ENCODE data around the gene COX18. TPM values are rescaled to one million over a fixed set of nuclear protein-coding genes. Genes with fewer than 3 reads are reported as not detected.

COX18 gene
- total RNA-seq, 1 donor from 2014 or later: 11.8 TPM

DNA sequence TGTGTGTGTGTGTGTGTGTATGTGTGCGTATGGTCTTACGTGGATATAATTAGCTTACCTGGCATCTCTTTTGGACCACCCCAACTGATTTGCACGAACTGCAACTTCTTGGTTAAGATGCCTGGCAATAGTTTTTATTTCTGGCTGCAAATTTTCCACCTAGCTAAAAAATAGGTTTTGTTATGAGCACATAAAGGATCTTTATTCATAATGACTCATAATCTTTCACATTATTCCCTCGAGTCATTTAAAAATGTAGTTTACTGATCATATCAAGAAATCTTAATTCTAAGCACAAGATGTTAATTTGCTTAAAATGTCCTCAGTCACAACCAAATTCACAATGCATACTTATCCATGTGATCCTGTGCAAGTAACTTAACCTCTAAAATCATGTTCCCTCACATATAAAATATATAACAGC is 1.5 kb downstream of the COX18 start:
- intact Hi-C loops (cut with DNase I): no loop called here

DNA sequence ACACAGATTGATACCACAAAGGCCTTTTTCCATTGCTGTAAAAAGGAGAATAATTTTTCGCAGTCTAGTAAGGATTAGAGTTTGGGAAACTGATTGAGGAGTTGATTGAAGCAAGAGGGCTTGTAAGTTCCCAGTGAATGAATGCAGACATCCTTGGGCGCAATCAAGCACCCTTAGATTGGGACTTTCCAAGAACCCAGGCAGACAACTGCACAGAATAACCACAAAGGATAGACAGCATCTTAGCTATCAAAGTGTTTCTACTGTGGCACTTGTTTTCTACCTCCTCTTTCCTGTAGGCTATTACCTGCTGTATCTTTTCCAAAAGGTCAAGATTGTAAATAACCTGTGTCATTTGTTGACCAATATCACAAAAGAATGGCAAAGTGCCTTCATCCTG is 2.6 kb downstream of the COX18 start:
- intact Hi-C loops (cut with DNase I): no loop called here
- DNase-seq (no peak), ATAC-seq (no peak)
- no peaks in the 10 kb centered on the region for H3K27me3 ChIP-seq (ENCODE audit: low read depth)
- H3K36me3 ChIP-seq: peaks cover 37% of the 10 kb centered on the region
- TF ChIP-seq, protein P1, sequence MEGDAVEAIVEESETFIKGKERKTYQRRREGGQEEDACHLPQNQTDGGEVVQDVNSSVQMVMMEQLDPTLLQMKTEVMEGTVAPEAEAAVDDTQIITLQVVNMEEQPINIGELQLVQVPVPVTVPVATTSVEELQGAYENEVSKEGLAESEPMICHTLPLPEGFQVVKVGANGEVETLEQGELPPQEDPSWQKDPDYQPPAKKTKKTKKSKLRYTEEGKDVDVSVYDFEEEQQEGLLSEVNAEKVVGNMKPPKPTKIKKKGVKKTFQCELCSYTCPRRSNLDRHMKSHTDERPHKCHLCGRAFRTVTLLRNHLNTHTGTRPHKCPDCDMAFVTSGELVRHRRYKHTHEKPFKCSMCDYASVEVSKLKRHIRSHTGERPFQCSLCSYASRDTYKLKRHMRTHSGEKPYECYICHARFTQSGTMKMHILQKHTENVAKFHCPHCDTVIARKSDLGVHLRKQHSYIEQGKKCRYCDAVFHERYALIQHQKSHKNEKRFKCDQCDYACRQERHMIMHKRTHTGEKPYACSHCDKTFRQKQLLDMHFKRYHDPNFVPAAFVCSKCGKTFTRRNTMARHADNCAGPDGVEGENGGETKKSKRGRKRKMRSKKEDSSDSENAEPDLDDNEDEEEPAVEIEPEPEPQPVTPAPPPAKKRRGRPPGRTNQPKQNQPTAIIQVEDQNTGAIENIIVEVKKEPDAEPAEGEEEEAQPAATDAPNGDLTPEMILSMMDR (IDR thresholded peaks at IDR 0.05): no peak
- no peak overlapping the region for H3K27ac ChIP-seq
- peaks cover 32% of the 10 kb centered on the region for H3K4me1 ChIP-seq
- no peak overlapping the region for H3K4me3 ChIP-seq
- H3K9me3 ChIP-seq: no peaks in the 10 kb centered on the region

More for the DNA sequence above, 1.5 kb downstream of the COX18 start:
- TF ChIP-seq, protein P1 (IDR thresholded peaks at IDR 0.05): no peak
- H3K4me3 ChIP-seq: peak overlapping the region; percentile 87
- H3K4me1 ChIP-seq: peaks cover 32% of the 10 kb centered on the region
- DNase-seq (no peak), ATAC-seq (no peak)
- peaks cover 28% of the 10 kb centered on the region for H3K36me3 ChIP-seq
- H3K27ac ChIP-seq: peak overlapping the region; percentile 98
- no peaks in the 10 kb centered on the region for H3K9me3 ChIP-seq
- H3K27me3 ChIP-seq (ENCODE audit: low read depth): no peaks in the 10 kb centered on the region

DNA sequence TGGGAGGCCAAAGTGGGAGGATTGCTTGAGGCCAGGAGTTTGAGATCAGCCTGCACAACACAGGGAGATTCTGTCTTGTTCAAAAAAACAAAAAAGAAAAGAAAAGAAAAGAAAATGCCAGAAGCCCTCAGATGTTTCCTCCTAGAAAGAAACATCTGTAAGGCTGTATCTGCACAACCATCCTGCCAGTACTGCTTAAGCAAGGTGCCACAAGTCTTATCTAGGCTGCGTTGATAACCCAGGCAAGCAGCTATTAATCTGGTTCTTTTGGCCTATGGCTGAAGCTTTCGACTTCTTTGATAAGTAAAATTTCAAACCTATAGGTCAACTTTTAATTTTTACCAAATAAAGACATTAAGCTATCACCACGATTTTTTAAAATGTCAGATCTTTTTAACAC is 3.1 kb downstream of the COX18 start:
- H3K27me3 ChIP-seq (ENCODE audit: low read depth): no peaks in the 10 kb centered on the region
- no peak overlapping the region for H3K27ac ChIP-seq
- H3K4me1 ChIP-seq: peaks cover 32% of the 10 kb centered on the region
- peaks cover 42% of the 10 kb centered on the region for H3K36me3 ChIP-seq
- DNase-seq (no peak), ATAC-seq (no peak)
- intact Hi-C loops (cut with DNase I): no loop called here
- TF ChIP-seq, protein P1 (IDR thresholded peaks at IDR 0.05): no peak
- H3K9me3 ChIP-seq: no peaks in the 10 kb centered on the region
- no peak overlapping the region for H3K4me3 ChIP-seq

DNA sequence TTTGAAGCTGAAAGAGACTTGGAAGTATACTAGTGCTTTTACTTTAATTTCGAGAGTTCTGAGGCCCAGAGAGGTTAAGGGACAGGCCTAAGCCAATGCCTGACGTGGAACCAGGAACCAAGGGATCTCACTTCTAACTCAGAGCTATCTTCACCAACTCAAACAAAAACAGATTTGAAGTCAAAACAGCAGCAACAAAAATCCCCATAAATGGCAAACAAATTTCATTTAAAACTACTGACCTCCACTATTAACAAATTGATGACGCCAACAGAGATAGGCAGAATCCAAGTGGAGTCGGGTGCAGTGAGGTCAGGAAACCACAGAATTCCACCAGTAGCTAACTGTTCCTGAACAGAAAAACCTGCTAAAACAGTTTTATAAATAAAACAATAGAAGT is 5.0 kb downstream of the COX18 start:
- Histone ChIP-seq H3K36me3 (peaks cover 59% of the 10 kb centered on the region), H3K9me3 (no peaks in the 10 kb centered on the region), H3K4me3 (no peak overlapping the region), H3K27ac (no peak overlapping the region), H3K4me1 (peaks cover 25% of the 10 kb centered on the region), H3K27me3 (ENCODE audit: low read depth) (no peaks in the 10 kb centered on the region)
- intact Hi-C loops (cut with DNase I): no loop called here
- TF ChIP-seq, protein P1 (IDR thresholded peaks at IDR 0.05): no peak
- no peak for ATAC-seq
- no peak for DNase-seq

DNA sequence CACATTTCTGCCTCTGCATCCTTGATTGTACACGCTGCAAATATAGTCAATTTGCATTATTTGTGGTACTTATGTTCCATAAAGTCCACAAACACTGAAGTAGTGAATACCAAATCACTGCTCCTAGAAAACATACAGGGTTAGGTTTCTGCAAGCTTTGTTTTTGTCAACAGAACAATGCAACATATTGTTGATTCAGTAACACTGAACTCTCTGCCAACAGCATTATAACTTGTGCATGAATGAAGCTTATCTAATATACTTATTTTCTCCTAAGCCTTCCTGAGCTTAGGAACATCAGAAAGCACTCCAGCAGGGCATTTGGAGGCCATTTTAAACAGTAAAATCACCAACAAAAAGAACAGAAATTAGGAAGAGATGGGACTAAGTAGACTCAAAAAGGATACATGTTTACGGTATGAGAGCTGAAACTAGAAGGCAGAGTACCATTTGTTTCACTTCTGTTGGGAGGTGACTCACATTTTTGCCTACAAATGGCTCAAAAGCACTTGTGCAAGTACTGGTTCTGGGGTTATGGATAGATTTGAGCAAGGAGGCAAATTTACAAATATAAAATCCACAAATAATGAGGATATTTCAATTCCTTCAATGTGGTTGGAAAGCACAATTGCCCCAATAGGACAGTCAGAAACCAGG is 14.1 kb downstream of the COX18 start:
- TF ChIP-seq, protein P1 (IDR thresholded peaks at IDR 0.05): no peak
- Histone ChIP-seq H3K27me3 (ENCODE audit: low read depth) (no peaks in the 10 kb centered on the region), H3K4me3 (no peak overlapping the region), H3K4me1 (peaks cover 2% of the 10 kb centered on the region), H3K36me3 (peaks cover 56% of the 10 kb centered on the region), H3K9me3 (no peaks in the 10 kb centered on the region), H3K27ac (peak overlapping the region; percentile 22)
- DNase-seq: no peak
- ATAC-seq: no peak
- intact Hi-C loops (cut with DNase I): no loop called here
